ENCODE data around the gene MLST8. TPM values are rescaled to one million over a fixed set of nuclear protein-coding genes. Genes with fewer than 3 reads are reported as not detected.

Gene MLST8
- polyA plus RNA-seq, 3 donors, result 29.9 to 54.3 (median 30.5) TPM

GRCh38 chr16:2186505-2186904 lies 18.7 kb upstream of the MLST8 start:
- H3K27me3 Mint-ChIP-seq (ENCODE audit: low read depth in 3 of 3), result peaks cover 3 to 6% (median 4%) of the 10 kb centered on the region in 3 donors
- Histone ChIP-seq H3K9me3 (replicated peaks in 1 of 2; ENCODE audit: control insufficient read depth in 1 of 2, insufficient read depth in 1 of 2, low read length in 2 of 2) (no peaks in the 10 kb centered on the region), H3K4me3 (replicated peaks in 1 of 3; ENCODE audit: low read depth in 2 of 3, low read length in 3 of 3) (no peak overlapping the region), H4K20me1 (ENCODE audit: insufficient read depth, low read length) (no peaks in the 10 kb centered on the region), H3K27ac (ENCODE audit: low read depth in 1 of 2, low read length in 2 of 2) (no peak overlapping the region), H3K4me1 (ENCODE audit: control insufficient read depth in 1 of 2, insufficient read depth in 2 of 2, low read length in 2 of 2) (no peaks in the 10 kb centered on the region), H2AFZ (ENCODE audit: insufficient read depth, low read depth, low read length, poor library complexity, severe bottlenecking) (no peak overlapping the region), H3K9ac (ENCODE audit: insufficient read depth, low read length, poor library complexity, severe bottlenecking) (no peak overlapping the region), H3K4me2 (replicated peaks; ENCODE audit: extremely low read depth, low read length, poor library complexity, severe bottlenecking) (no peak overlapping the region), H3K27me3 (ENCODE audit: control insufficient read depth in 2 of 2, insufficient read depth in 2 of 2, low read length in 2 of 2) (no peaks in the 10 kb centered on the region), H3K36me3 (replicated peaks in 1 of 2; ENCODE audit: control insufficient read depth in 1 of 2, insufficient read depth in 2 of 2, low read length in 2 of 2) (no peaks in the 10 kb centered on the region), H3K79me2 (ENCODE audit: insufficient read depth, low read length) (no peaks in the 10 kb centered on the region)
- no peak overlapping the region for H3K4me3 Mint-ChIP-seq
- TF ChIP-seq CTCF (IDR thresholded peaks at IDR 0.05), result no peak
- no peak for DNase-seq
- peaks cover 0 to 2% (median 0%) of the 10 kb centered on the region in 7 donors for H3K9me3 Mint-ChIP-seq
- H3K27ac Mint-ChIP-seq, result no peak overlapping the region
- WGBS (ENCODE audit: insufficient coverage), result 96% methylated on average over 13 of the region's 20 CpGs
- intact Hi-C loops (cut with micrococcal nuclease), result no loop called here
- H3K36me3 Mint-ChIP-seq, result no peaks in the 10 kb centered on the region
- no peaks in the 10 kb centered on the region for H3K4me1 Mint-ChIP-seq

- DNase-seq, result no peak
- no peaks in the 10 kb centered on the region for H3K4me1 Mint-ChIP-seq
- H3K4me3 Mint-ChIP-seq, result no peak overlapping the region
- peaks cover 4 to 9% (median 7%) of the 10 kb centered on the region in 3 donors for H3K27me3 Mint-ChIP-seq (ENCODE audit: low read depth in 3 of 3)
- intact Hi-C loops (cut with micrococcal nuclease), result no loop called here
- H3K27me3 ChIP-seq (ENCODE audit: control insufficient read depth in 2 of 2, insufficient read depth in 2 of 2, low read length in 2 of 2), result no peaks in the 10 kb centered on the region
- H3K4me2 ChIP-seq (replicated peaks; ENCODE audit: extremely low read depth, low read length, poor library complexity, severe bottlenecking), result no peak overlapping the region
- H3K4me3 ChIP-seq (replicated peaks in 1 of 3; ENCODE audit: low read depth in 2 of 3, low read length in 3 of 3), result no peak overlapping the region
- H4K20me1 ChIP-seq (ENCODE audit: insufficient read depth, low read length), result no peaks in the 10 kb centered on the region
- no peak overlapping the region for H2AFZ ChIP-seq (ENCODE audit: insufficient read depth, low read depth, low read length, poor library complexity, severe bottlenecking)
- no peaks in the 10 kb centered on the region for H3K9me3 Mint-ChIP-seq
- H3K4me1 ChIP-seq (ENCODE audit: control insufficient read depth in 1 of 2, insufficient read depth in 2 of 2, low read length in 2 of 2), result no peaks in the 10 kb centered on the region
- H3K79me2 ChIP-seq (ENCODE audit: insufficient read depth, low read length), result no peaks in the 10 kb centered on the region
- WGBS (ENCODE audit: insufficient coverage), result 87% methylated on average over 15 of the region's 17 CpGs
- no peaks in the 10 kb centered on the region for H3K36me3 Mint-ChIP-seq
- H3K9me3 ChIP-seq (replicated peaks in 1 of 2; ENCODE audit: control insufficient read depth in 1 of 2, insufficient read depth in 1 of 2, low read length in 2 of 2), result no peaks in the 10 kb centered on the region
- H3K27ac ChIP-seq (ENCODE audit: low read depth in 1 of 2, low read length in 2 of 2), result no peak overlapping the region
- TF ChIP-seq CTCF (IDR thresholded peaks at IDR 0.05), result no peak
- H3K27ac Mint-ChIP-seq, result no peak overlapping the region
- no peak overlapping the region for H3K9ac ChIP-seq (ENCODE audit: insufficient read depth, low read length, poor library complexity, severe bottlenecking)
- no peaks in the 10 kb centered on the region for H3K36me3 ChIP-seq (replicated peaks in 1 of 2; ENCODE audit: control insufficient read depth in 1 of 2, insufficient read depth in 2 of 2, low read length in 2 of 2)
Observed at GRCh38 chr16:2187212-2187611, 18.0 kb upstream of the MLST8 start.

Measured in CD14-positive monocyte (primary cell).